DMS 273 (cell line): ENCODE data around the gene CENPS.
"Not testable (repeated sequence)": the region's sequence is repeated elsewhere in the genome, so short reads cannot be mapped to it uniquely, and the experiment has no call there.

Source experiments
- DNase-seq: peaks from one replicate; lab custom pipeline; 2025; ENCODE audit not compliant: unreplicated experiment; lab: John Stamatoyannopoulos, UW

The CENPS gene

GRCh38 chr1:10430216-10431069 lies at the start of gene CENPS:
Gene CENPS, plus strand, starts transcription at chr1:10430433. Its CDS starts 85 bp downstream, at chr1:10430518.
- peak; percentile 97 for DNase-seq

- no peak for DNase-seq
These were observed 49.5 kb upstream of the CENPS start for GRCh38 chr1:10380594-10381275.

GRCh38 chr1:10383630-10384029 lies 46.6 kb upstream of the CENPS start:
- no peak for DNase-seq

- DNase-seq: no peak
These were observed 46.0 kb upstream of the CENPS start for GRCh38 chr1:10384219-10384618.

- DNase-seq: no peak
These were observed 43.2 kb upstream of the CENPS start for GRCh38 chr1:10386761-10387676.

GRCh38 chr1:10387677-10388386 lies 42.4 kb upstream of the CENPS start:
- DNase-seq: peak; percentile 47

- no peak for DNase-seq
These were observed 41.9 kb upstream of the CENPS start for GRCh38 chr1:10388387-10388715.

- DNase-seq: no peak
These were observed 40.8 kb upstream of the CENPS start for GRCh38 chr1:10389271-10389973.

- no peak for DNase-seq
These were observed 33.4 kb upstream of the CENPS start for GRCh38 chr1:10396870-10397269.

GRCh38 chr1:10398278-10398733 lies 31.9 kb upstream of the CENPS start:
- DNase-seq: no peak

- DNase-seq: peak; percentile 99
These were observed 31.3 kb upstream of the CENPS start, which contains the start of gene PGD for GRCh38 chr1:10398734-10399443. Gene PGD, plus strand, starts transcription at chr1:10399064. Its CDS starts 54 bp downstream, at chr1:10399118.

GRCh38 chr1:10399444-10399941 lies 30.7 kb upstream of the CENPS start:
- DNase-seq: peak; percentile 71

GRCh38 chr1:10400013-10400412 lies 30.2 kb upstream of the CENPS start:
- DNase-seq: no peak

GRCh38 chr1:10401281-10401680 lies 29.0 kb upstream of the CENPS start:
- no peak for DNase-seq

- DNase-seq: no peak
These were observed 27.4 kb upstream of the CENPS start for GRCh38 chr1:10402729-10403274.

- DNase-seq: no peak
These were observed 23.0 kb upstream of the CENPS start for GRCh38 chr1:10407201-10407600.

GRCh38 chr1:10415211-10415930 lies 14.9 kb upstream of the CENPS start:
- DNase-seq: no peak

- not testable (repeated sequence) for DNase-seq
These were observed 14.3 kb upstream of the CENPS start for GRCh38 chr1:10415967-10416366.
